22Rv1 (cell line): ENCODE data around the gene KIF20B.

Source experiments
- H3K27ac ChIP-seq: fragments of 450-650 bp; 2 replicates; pipeline ENCODE4 v1.5.1; 2017
- CTCF ChIP-seq: fragments of 450-650 bp; IDR thresholded peaks from 2 replicates; pipeline ENCODE4 v1.5.1; 2017; ENCODE audit warnings: mild to moderate bottlenecking
- ZFX ChIP-seq: fragments of 450-650 bp; IDR thresholded peaks from 2 replicates; pipeline ENCODE4 v1.6.1; 2017; ENCODE audit warnings: antibody characterized with exemption, borderline replicate concordance

KIF20B gene

GRCh38 chr10:89659143-89660131, 42.0 kb upstream of the KIF20B start:
- H3K27ac ChIP-seq: no peak overlapping the region
- TF ChIP-seq ZFX (no peak), CTCF (no peak)

GRCh38 chr10:89662596-89662995, 38.8 kb upstream of the KIF20B start:
- no peak for TF ChIP-seq ZFX
- TF ChIP-seq CTCF: no peak
- no peak overlapping the region for H3K27ac ChIP-seq

GRCh38 chr10:89663144-89663543, 38.2 kb upstream of the KIF20B start:
- H3K27ac ChIP-seq: no peak overlapping the region
- TF ChIP-seq ZFX (no peak), CTCF (no peak)

GRCh38 chr10:89664203-89664602, 37.2 kb upstream of the KIF20B start:
- TF ChIP-seq ZFX (no peak), CTCF (no peak)
- no peak overlapping the region for H3K27ac ChIP-seq

- H3K27ac ChIP-seq: no peak overlapping the region
- TF ChIP-seq ZFX (no peak), CTCF (no peak)
These were observed 36.1 kb upstream of the KIF20B start for GRCh38 chr10:89665302-89665701.

- TF ChIP-seq CTCF (no peak), ZFX (no peak)
- H3K27ac ChIP-seq: no peak overlapping the region
These were observed 35.3 kb upstream of the KIF20B start for GRCh38 chr10:89666138-89666537.

GRCh38 chr10:89668386-89669071, 32.9 kb upstream of the KIF20B start:
- no peak overlapping the region for H3K27ac ChIP-seq
- no peak for TF ChIP-seq CTCF
- no peak for TF ChIP-seq ZFX
